Keratinocyte (primary cell): ENCODE results near the gene FRMPD2. TPM values are rescaled to one million over a fixed set of nuclear protein-coding genes. Genes with fewer than 3 reads are reported as not detected.

Source experiments
- DNase-seq: peaks from one replicate; pipeline ENCODE4 v3.0.0-alpha.2; 2011; ENCODE audit warnings: low read depth, missing footprints, low spot score
- FAIRE-seq: peaks from 2 replicates; lab custom pipeline; 2011; peaks lifted over from hg19 to GRCh38; lab: Jason Lieb, UNC
- H2AFZ ChIP-seq: 2 replicates; pipeline ENCODE4 v1.6.0; 2012; ENCODE audit warnings: low read length, control low read depth, inconsistent platforms; ENCODE audit not compliant: control insufficient read depth
- H3K27ac ChIP-seq: 2 replicates; pipeline ENCODE4 v1.5.1; 2011; ENCODE audit warnings: low read length; ENCODE audit not compliant: control insufficient read depth, insufficient read depth
- H3K27me3 ChIP-seq: 3 replicates; pipeline ENCODE4 v1.6.0; 2011; ENCODE audit warnings: low read length; ENCODE audit not compliant: control insufficient read depth, insufficient read depth; ENCODE audit errors: extremely low read depth
- H3K36me3 ChIP-seq, 2 experiments: 2 replicates in 1 of 2; 3 replicates in 1 of 2; pipeline ENCODE4 v1.5.1; 2011; ENCODE audit warnings: low read length in 2 of 2, mild to moderate bottlenecking in 1 of 2; ENCODE audit not compliant: control insufficient read depth in 2 of 2, insufficient read depth in 2 of 2; ENCODE audit errors: extremely low read depth in 1 of 2
- H3K4me1 ChIP-seq: 3 replicates; pipeline ENCODE4 v1.5.1; 2011; ENCODE audit warnings: low read length; ENCODE audit not compliant: control insufficient read depth, insufficient read depth; ENCODE audit errors: extremely low read depth
- H3K4me2 ChIP-seq: 3 replicates; pipeline ENCODE4 v1.6.0; 2011; ENCODE audit warnings: low read depth, low read length; ENCODE audit not compliant: control insufficient read depth, insufficient read depth; ENCODE audit errors: extremely low read depth
- H3K4me3 ChIP-seq, 3 experiments: fragments of 200-600 bp in 1 of 3; sonication (generic) in 1 of 3; 2 replicates in 2 of 3; 3 replicates in 1 of 3; pipeline ENCODE4 v1.5.1; 2011 to 2016; ENCODE audit warnings: low read length in 3 of 3, mild to moderate bottlenecking in 3 of 3, control low read depth in 2 of 3, inconsistent platforms in 1 of 3, low read depth in 1 of 3, mixed read lengths in 1 of 3, mixed run types in 1 of 3, moderate library complexity in 1 of 3; ENCODE audit not compliant: control insufficient read depth in 2 of 3, insufficient read depth in 2 of 3; ENCODE audit errors: extremely low read depth in 1 of 3
- H3K79me2 ChIP-seq: 2 replicates; pipeline ENCODE4 v1.6.0; 2012; ENCODE audit warnings: low read length; ENCODE audit not compliant: control insufficient read depth, insufficient read depth
- H3K9ac ChIP-seq: 3 replicates; pipeline ENCODE4 v1.6.0; 2011; ENCODE audit warnings: low read length; ENCODE audit not compliant: control insufficient read depth, insufficient read depth; ENCODE audit errors: extremely low read depth
- H3K9me1 ChIP-seq: 3 replicates; pipeline ENCODE4 v1.6.0; 2011; ENCODE audit warnings: low read length; ENCODE audit not compliant: control insufficient read depth, insufficient read depth; ENCODE audit errors: extremely low read depth
- H3K9me3 ChIP-seq: 2 replicates; pipeline ENCODE4 v1.5.1; 2012; ENCODE audit warnings: low read depth, low read length; ENCODE audit not compliant: control insufficient read depth
- H4K20me1 ChIP-seq: 3 replicates; pipeline ENCODE4 v1.6.0; 2011; ENCODE audit warnings: low read length; ENCODE audit not compliant: control insufficient read depth, insufficient read depth; ENCODE audit errors: extremely low read depth
- CTCF ChIP-seq, 3 experiments: IDR thresholded peaks in 1 of 3; conservative IDR thresholded peaks in 1 of 3; optimal IDR thresholded peaks in 1 of 3; 2 replicates in 2 of 3; 3 replicates in 1 of 3; pipeline versions ENCODE3 to v1.5.1; 2011; ENCODE audit warnings: low read length in 3 of 3, mild to moderate bottlenecking in 3 of 3, moderate library complexity in 2 of 3, control low read depth in 1 of 3, inconsistent platforms in 1 of 3; ENCODE audit not compliant: insufficient read depth in 2 of 3; ENCODE audit errors: extremely low read depth in 1 of 3
- EZH2 ChIP-seq: IDR thresholded peaks from one replicate; pipeline ENCODE4 v1.6.1; 2012; ENCODE audit warnings: inconsistent platforms, mild to moderate bottlenecking, low read length, moderate library complexity
- dilution Hi-C: fragments of 300-500 bp; cut with MboI; formaldehyde crosslinking; loops from one replicate; pipeline ENCODE4 v1.7.0; 2020; ENCODE audit warnings: low sequenced_read_pairs; ENCODE audit not compliant: extremely low pct_ligation_motif_present
- polyA plus RNA-seq, 5 experiments: library from polyadenylated mRNA; depleted of rRNA in 3 of 5; stranded (reverse) in 3 of 5; stranded (forward) in 1 of 5; unstranded in 1 of 5; fragments of >200 nt; gene quantifications; 1 replicate in 1 of 5; 2 replicates in 3 of 5; 3 replicates in 1 of 5; pipeline versions ENCODE4 v1.2.1 to v1.2.3, GENCODE V29; 2011 to 2012; ENCODE audit warnings: missing spikeins in 2 of 5, low read depth in 1 of 5, low replicate concordance in 1 of 5

The FRMPD2 gene
- polyA plus RNA-seq, 1 donor (not counting 4 experiments of a cell fraction or from before 2014, with no cell fraction given), result not detected

- Histone ChIP-seq H4K20me1 (no peaks in the 10 kb centered on the region), H3K27me3 (no peaks in the 10 kb centered on the region), H3K9me3 (no peaks in the 10 kb centered on the region), H3K9me1 (no peaks in the 10 kb centered on the region), H3K79me2 (no peaks in the 10 kb centered on the region), H3K4me1 (no peaks in the 10 kb centered on the region), H2AFZ (no peak overlapping the region), H3K9ac (no peak overlapping the region), H3K4me3 (no peak overlapping the region), H3K4me2 (no peak overlapping the region), H3K27ac (no peak overlapping the region), H3K36me3 (no peaks in the 10 kb centered on the region)
- no peak for DNase-seq
- no peak for FAIRE-seq
- dilution Hi-C loops, result no loop called here
- TF ChIP-seq CTCF (optimal IDR thresholded peaks at IDR 0.05 in 1 of 3, IDR thresholded peaks at IDR 0.05 in 1 of 3, conservative IDR thresholded peaks at IDR 0.05 in 1 of 3; ENCODE audit: extremely low read depth in 1 of 3, insufficient read depth in 2 of 3, low read length in 3 of 3), result no peak
- TF ChIP-seq EZH2, result no peak
Observed at GRCh38 chr10:48238826-48239520, 35.5 kb downstream of the FRMPD2 start.

- no peak overlapping the region for H3K9ac ChIP-seq
- no peaks in the 10 kb centered on the region for H3K27me3 ChIP-seq
- no peak overlapping the region for H3K4me3 ChIP-seq
- H3K9me1 ChIP-seq, result no peaks in the 10 kb centered on the region
- H4K20me1 ChIP-seq, result no peaks in the 10 kb centered on the region
- DNase-seq, result no peak
- TF ChIP-seq CTCF (optimal IDR thresholded peaks at IDR 0.05 in 1 of 3, IDR thresholded peaks at IDR 0.05 in 1 of 3, conservative IDR thresholded peaks at IDR 0.05 in 1 of 3; ENCODE audit: extremely low read depth in 1 of 3, insufficient read depth in 2 of 3, low read length in 3 of 3), result no peak
- TF ChIP-seq EZH2, result no peak
- H3K9me3 ChIP-seq, result no peaks in the 10 kb centered on the region
- H3K27ac ChIP-seq, result no peak overlapping the region
- FAIRE-seq, result no peak
- dilution Hi-C loops, result no loop called here
- no peaks in the 10 kb centered on the region for H3K36me3 ChIP-seq
- no peak overlapping the region for H2AFZ ChIP-seq
- H3K79me2 ChIP-seq, result no peaks in the 10 kb centered on the region
- no peak overlapping the region for H3K4me2 ChIP-seq
- H3K4me1 ChIP-seq, result no peaks in the 10 kb centered on the region
Observed at GRCh38 chr10:48237259-48238250, 36.9 kb downstream of the FRMPD2 start.
